Measurements from ENCODE around the gene UBE2D3.

Gene UBE2D3

GRCh38 chr4:102847687-102848086, 20.3 kb upstream of the UBE2D3 start:
- no peaks in the 10 kb centered on the region for H3K79me2 ChIP-seq (ENCODE audit: insufficient read depth, low read length)
- no peaks in the 10 kb centered on the region for H3K36me3 ChIP-seq (ENCODE audit: insufficient read depth, low read length)

GRCh38 chr4:102843938-102844337, 16.6 kb upstream of the UBE2D3 start:
- TF ChIP-seq CTCF (conservative IDR thresholded peaks at IDR 0.05; ENCODE audit: low read length) (no peak), EZH2phosphoT487 (IDR thresholded peaks at IDR 0.05; ENCODE audit: borderline replicate concordance) (no peak)
- H3K79me2 ChIP-seq (ENCODE audit: insufficient read depth, low read length), result no peaks in the 10 kb centered on the region

More at GRCh38 chr4:102847687-102848086, 20.3 kb upstream of the UBE2D3 start:
- H3K27me3 ChIP-seq (ENCODE audit: insufficient read depth, low read length, poor library complexity, severe bottlenecking), result no peaks in the 10 kb centered on the region
- no peaks in the 10 kb centered on the region for H4K20me1 ChIP-seq (ENCODE audit: insufficient read depth, low read length, poor library complexity, severe bottlenecking)
- no peak overlapping the region for H3K4me2 ChIP-seq (ENCODE audit: low read depth, low read length, poor library complexity, severe bottlenecking)
- no peaks in the 10 kb centered on the region for H3K9me3 ChIP-seq (ENCODE audit: insufficient read depth, low read depth, low read length)
- H3K9me2 ChIP-seq (replicated peaks; ENCODE audit: low read depth, low read length), result no peaks in the 10 kb centered on the region
- H3K4me3 ChIP-seq (ENCODE audit: low read length, poor library complexity, severe bottlenecking), result no peak overlapping the region
- no peaks in the 10 kb centered on the region for H3K4me1 ChIP-seq (ENCODE audit: insufficient read depth, low read length, poor library complexity, severe bottlenecking)
- no peak overlapping the region for H2AFZ ChIP-seq (ENCODE audit: low read length)
- TF ChIP-seq CTCF (conservative IDR thresholded peaks at IDR 0.05; ENCODE audit: low read length) (no peak), EZH2phosphoT487 (IDR thresholded peaks at IDR 0.05; ENCODE audit: borderline replicate concordance) (no peak)
- no peaks in the 10 kb centered on the region for H3F3A ChIP-seq (ENCODE audit: low read depth)
- no peak overlapping the region for H3K9ac ChIP-seq (ENCODE audit: low read depth, low read length, poor library complexity, severe bottlenecking)

GRCh38 chr4:102843273-102843672, 15.9 kb upstream of the UBE2D3 start:
- Histone ChIP-seq H3K27me3 (ENCODE audit: insufficient read depth, low read length, poor library complexity, severe bottlenecking) (no peaks in the 10 kb centered on the region), H3K9me2 (replicated peaks; ENCODE audit: low read depth, low read length) (no peaks in the 10 kb centered on the region), H3K9me3 (ENCODE audit: insufficient read depth, low read depth, low read length) (no peaks in the 10 kb centered on the region), H3F3A (ENCODE audit: low read depth) (no peaks in the 10 kb centered on the region), H3K36me3 (ENCODE audit: insufficient read depth, low read length) (no peaks in the 10 kb centered on the region), H3K79me2 (ENCODE audit: insufficient read depth, low read length) (no peaks in the 10 kb centered on the region), H4K20me1 (ENCODE audit: insufficient read depth, low read length, poor library complexity, severe bottlenecking) (no peaks in the 10 kb centered on the region), H3K4me2 (ENCODE audit: low read depth, low read length, poor library complexity, severe bottlenecking) (no peak overlapping the region), H3K4me3 (ENCODE audit: low read length, poor library complexity, severe bottlenecking) (no peak overlapping the region), H2AFZ (ENCODE audit: low read length) (no peak overlapping the region), H3K4me1 (ENCODE audit: insufficient read depth, low read length, poor library complexity, severe bottlenecking) (no peaks in the 10 kb centered on the region), H3K9ac (ENCODE audit: low read depth, low read length, poor library complexity, severe bottlenecking) (no peak overlapping the region)
- no peak for TF ChIP-seq CTCF (conservative IDR thresholded peaks at IDR 0.05; ENCODE audit: low read length)
- no peak for TF ChIP-seq EZH2phosphoT487 (IDR thresholded peaks at IDR 0.05; ENCODE audit: borderline replicate concordance)

More at GRCh38 chr4:102843938-102844337, 16.6 kb upstream of the UBE2D3 start:
- Histone ChIP-seq H3K9ac (ENCODE audit: low read depth, low read length, poor library complexity, severe bottlenecking) (no peak overlapping the region), H3K27me3 (ENCODE audit: insufficient read depth, low read length, poor library complexity, severe bottlenecking) (no peaks in the 10 kb centered on the region), H3K36me3 (ENCODE audit: insufficient read depth, low read length) (no peaks in the 10 kb centered on the region), H3K9me3 (ENCODE audit: insufficient read depth, low read depth, low read length) (no peaks in the 10 kb centered on the region), H3K4me2 (ENCODE audit: low read depth, low read length, poor library complexity, severe bottlenecking) (no peak overlapping the region), H3K9me2 (replicated peaks; ENCODE audit: low read depth, low read length) (no peaks in the 10 kb centered on the region), H4K20me1 (ENCODE audit: insufficient read depth, low read length, poor library complexity, severe bottlenecking) (no peaks in the 10 kb centered on the region), H2AFZ (ENCODE audit: low read length) (no peak overlapping the region), H3K4me3 (ENCODE audit: low read length, poor library complexity, severe bottlenecking) (no peak overlapping the region), H3K4me1 (ENCODE audit: insufficient read depth, low read length, poor library complexity, severe bottlenecking) (no peaks in the 10 kb centered on the region), H3F3A (ENCODE audit: low read depth) (no peaks in the 10 kb centered on the region)

Measured in Loucy (cell line).